ENCODE data around the gene CSHL1. TPM values are rescaled to one million over a fixed set of nuclear protein-coding genes. Genes with fewer than 3 reads are reported as not detected.
"Not testable (repeated sequence)": the region's sequence is repeated elsewhere in the genome, so short reads cannot be mapped to it uniquely, and the experiment has no call there.

CSHL1 gene
- total and polyA plus RNA-seq, 2 experiments from 2014 or later = 0.44 TPM; not detected in 1

DNA sequence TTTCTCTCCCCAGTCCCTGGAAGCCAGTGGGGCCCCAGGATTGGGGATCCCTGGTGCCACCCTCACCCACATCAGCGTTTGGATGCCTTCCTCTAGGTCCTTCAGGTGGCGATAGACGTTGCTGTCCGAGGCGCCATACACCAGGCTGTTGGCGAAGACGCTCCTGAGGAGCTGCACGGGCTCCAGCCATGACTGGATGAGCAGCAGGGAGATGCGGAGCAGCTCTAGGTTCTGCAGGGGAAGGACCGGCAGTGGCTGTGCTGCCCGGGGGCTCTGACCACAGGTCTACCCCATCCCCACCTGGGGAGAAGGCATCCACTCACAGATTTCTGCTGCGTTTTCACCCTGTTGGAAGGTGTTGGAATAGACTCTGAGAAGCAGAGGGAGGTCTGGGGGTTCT lies 30.4 kb downstream of the CSHL1 start:
- no peaks in the 10 kb centered on the region for H4K20me1 ChIP-seq (replicated peaks; ENCODE audit: insufficient read depth)
- ATAC-seq (no peak), DNase-seq (ENCODE audit: low spot score) (no peak)
- Mint-ChIP-seq H3K9me3 (no peaks in the 10 kb centered on the region; the same call in 2 of the 3 replicates), H3K4me1 (peaks cover 16% of the 10 kb centered on the region), H3K27me3 (ENCODE audit: insufficient read depth, low read depth, poor library complexity) (peaks cover 3% of the 10 kb centered on the region), H3K4me3 (peak overlapping the region; percentile 30; the same call in 1 of the 3 replicates), H3K36me3 (ENCODE audit: low read depth) (no peaks in the 10 kb centered on the region), H3K27ac (no peak overlapping the region)
- peaks cover 14% of the 10 kb centered on the region; the same call in 1 of the 2 replicates for H3K4me1 ChIP-seq (ENCODE audit: insufficient read depth)
- no peak overlapping the region for H3K27ac ChIP-seq (ENCODE audit: low read depth)
- no peaks in the 10 kb centered on the region for H3F3A ChIP-seq (replicated peaks; ENCODE audit: low read depth)
- H3K4me3 ChIP-seq = peak overlapping the region; percentile 24; the same call in 1 of the 2 replicates
- no peaks in the 10 kb centered on the region for H3K79me2 ChIP-seq (replicated peaks; ENCODE audit: insufficient read depth)
- H3K27me3 ChIP-seq (ENCODE audit: insufficient read depth) = no peaks in the 10 kb centered on the region
- no peaks in the 10 kb centered on the region for H3K36me3 ChIP-seq (ENCODE audit: insufficient read depth)
- TF ChIP-seq EZH2phosphoT487 (IDR thresholded peaks at IDR 0.05; ENCODE audit: unreplicated experiment) = no peak
- peak overlapping the region; percentile 49; the same call in 1 of the 2 replicates for H3K4me2 ChIP-seq
- peak overlapping the region; percentile 95 for H2AFZ ChIP-seq
- H3K9me2 ChIP-seq (ENCODE audit: insufficient read depth) = no peaks in the 10 kb centered on the region

DNA sequence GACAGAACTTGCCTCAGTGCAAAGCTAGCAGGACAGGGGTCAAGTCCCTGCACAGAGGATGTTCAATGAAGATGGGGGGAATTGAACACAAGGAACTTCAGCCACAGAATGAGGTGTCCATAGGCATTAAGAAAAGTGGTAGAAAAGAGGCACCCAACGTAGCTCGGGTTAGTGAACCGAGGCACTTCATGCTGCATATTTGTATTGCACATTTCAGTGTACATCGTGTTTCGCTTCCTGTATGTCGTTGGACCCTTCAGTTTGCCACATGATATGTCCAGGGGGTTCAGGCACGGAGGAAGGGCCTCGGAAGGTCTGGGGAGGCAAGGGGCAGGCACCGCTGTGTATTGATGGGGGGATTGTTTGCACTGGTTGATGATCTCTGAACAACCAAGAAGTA lies 32.6 kb downstream of the CSHL1 start:
- not testable (repeated sequence) for H3K4me3 Mint-ChIP-seq

DNA sequence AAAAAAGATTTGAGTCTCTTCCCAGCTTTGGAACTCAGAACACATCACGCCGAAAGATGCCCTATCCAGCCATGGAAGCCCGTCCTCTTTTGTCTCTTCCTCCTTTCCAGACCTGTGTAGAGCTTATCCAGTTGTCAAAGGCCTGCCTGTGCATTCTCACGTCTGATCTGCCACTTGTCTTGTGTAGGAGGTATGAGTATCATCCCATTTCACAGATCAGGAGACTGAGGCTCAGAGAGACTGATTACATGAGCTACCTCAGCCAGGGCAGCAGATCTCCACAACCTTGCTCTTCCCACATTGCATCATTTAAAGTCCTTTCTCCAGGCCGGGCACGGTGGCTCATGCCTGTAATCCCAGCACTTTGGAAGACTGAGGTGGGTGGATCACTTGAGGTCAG lies 36.4 kb downstream of the CSHL1 start:
- H2AFZ ChIP-seq; H3K27me3 ChIP-seq (ENCODE audit: insufficient read depth); ATAC-seq; H3K27me3 Mint-ChIP-seq (ENCODE audit: insufficient read depth, low read depth, poor library complexity); H3K9me3 Mint-ChIP-seq; H3K4me2 ChIP-seq; H3K4me1 Mint-ChIP-seq; H3K27ac ChIP-seq (ENCODE audit: low read depth); H3K36me3 Mint-ChIP-seq (ENCODE audit: low read depth); DNase-seq (ENCODE audit: low spot score); H3K4me1 ChIP-seq (ENCODE audit: insufficient read depth); H3K36me3 ChIP-seq (ENCODE audit: insufficient read depth); H3F3A ChIP-seq (replicated peaks; ENCODE audit: low read depth); H3K27ac Mint-ChIP-seq; H3K9me2 ChIP-seq (ENCODE audit: insufficient read depth); H3K79me2 ChIP-seq (replicated peaks; ENCODE audit: insufficient read depth); H3K4me3 ChIP-seq; H4K20me1 ChIP-seq (replicated peaks; ENCODE audit: insufficient read depth); H3K4me3 Mint-ChIP-seq: not testable (repeated sequence)

More for the DNA sequence above, 32.6 kb downstream of the CSHL1 start:
- peaks cover 14% of the 10 kb centered on the region; the same call in 1 of the 2 replicates for H3K4me1 ChIP-seq (ENCODE audit: insufficient read depth)
- H3K79me2 ChIP-seq (replicated peaks; ENCODE audit: insufficient read depth); H3F3A ChIP-seq (replicated peaks; ENCODE audit: low read depth); H4K20me1 ChIP-seq (replicated peaks; ENCODE audit: insufficient read depth); H3K27me3 ChIP-seq (ENCODE audit: insufficient read depth); H2AFZ ChIP-seq; H3K36me3 ChIP-seq (ENCODE audit: insufficient read depth); H3K27ac ChIP-seq (ENCODE audit: low read depth); DNase-seq (ENCODE audit: low spot score); H3K9me2 ChIP-seq (ENCODE audit: insufficient read depth); H3K4me3 ChIP-seq; H3K27ac Mint-ChIP-seq; ATAC-seq; H3K36me3 Mint-ChIP-seq (ENCODE audit: low read depth); H3K9me3 Mint-ChIP-seq; H3K4me2 ChIP-seq; H3K27me3 Mint-ChIP-seq (ENCODE audit: insufficient read depth, low read depth, poor library complexity): not testable (repeated sequence)
- H3K4me1 Mint-ChIP-seq = peaks cover 18% of the 10 kb centered on the region

DNA sequence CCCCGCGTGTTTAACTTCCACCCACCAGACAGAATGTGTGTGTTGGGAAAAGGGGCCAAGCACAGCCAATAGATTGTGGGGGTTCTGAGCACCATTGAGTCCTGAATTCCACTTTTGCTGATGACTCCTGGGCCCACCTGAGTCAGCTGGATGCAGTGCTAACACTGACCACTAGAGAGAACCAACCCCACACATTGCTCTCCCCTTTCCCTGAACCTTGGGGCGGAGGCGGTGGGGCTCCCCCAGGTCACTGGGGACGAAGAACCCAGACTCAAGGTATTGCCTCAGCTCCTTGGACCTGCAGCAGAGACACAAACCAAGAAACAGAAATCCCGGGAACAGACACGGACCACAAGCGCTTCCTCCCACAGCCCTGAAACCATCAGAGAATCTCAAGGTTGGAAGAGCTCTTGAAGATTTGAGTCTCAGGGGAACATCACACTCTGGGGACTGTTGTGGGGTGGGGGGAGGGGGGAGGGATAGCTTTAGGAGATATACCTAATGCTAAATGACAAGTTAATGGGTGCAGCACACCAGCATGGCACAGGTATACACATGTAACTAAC lies 36.9 kb downstream of the CSHL1 start:
- H3K4me1 Mint-ChIP-seq; H2AFZ ChIP-seq; H3K27me3 ChIP-seq (ENCODE audit: insufficient read depth); H3K27me3 Mint-ChIP-seq (ENCODE audit: insufficient read depth, low read depth, poor library complexity); H3K9me2 ChIP-seq (ENCODE audit: insufficient read depth); H3K27ac ChIP-seq (ENCODE audit: low read depth); H3K4me2 ChIP-seq; DNase-seq (ENCODE audit: low spot score); H3K4me1 ChIP-seq (ENCODE audit: insufficient read depth); H3K4me3 ChIP-seq; H3F3A ChIP-seq (replicated peaks; ENCODE audit: low read depth); H3K9me3 Mint-ChIP-seq; H3K4me3 Mint-ChIP-seq; H3K36me3 Mint-ChIP-seq (ENCODE audit: low read depth); H4K20me1 ChIP-seq (replicated peaks; ENCODE audit: insufficient read depth); H3K79me2 ChIP-seq (replicated peaks; ENCODE audit: insufficient read depth); H3K36me3 ChIP-seq (ENCODE audit: insufficient read depth): not testable (repeated sequence)
- peak; percentile 92 for ATAC-seq
- H3K27ac Mint-ChIP-seq = peak overlapping the region; percentile 66; the same call in 1 of the 2 replicates
- TF ChIP-seq, protein P1, sequence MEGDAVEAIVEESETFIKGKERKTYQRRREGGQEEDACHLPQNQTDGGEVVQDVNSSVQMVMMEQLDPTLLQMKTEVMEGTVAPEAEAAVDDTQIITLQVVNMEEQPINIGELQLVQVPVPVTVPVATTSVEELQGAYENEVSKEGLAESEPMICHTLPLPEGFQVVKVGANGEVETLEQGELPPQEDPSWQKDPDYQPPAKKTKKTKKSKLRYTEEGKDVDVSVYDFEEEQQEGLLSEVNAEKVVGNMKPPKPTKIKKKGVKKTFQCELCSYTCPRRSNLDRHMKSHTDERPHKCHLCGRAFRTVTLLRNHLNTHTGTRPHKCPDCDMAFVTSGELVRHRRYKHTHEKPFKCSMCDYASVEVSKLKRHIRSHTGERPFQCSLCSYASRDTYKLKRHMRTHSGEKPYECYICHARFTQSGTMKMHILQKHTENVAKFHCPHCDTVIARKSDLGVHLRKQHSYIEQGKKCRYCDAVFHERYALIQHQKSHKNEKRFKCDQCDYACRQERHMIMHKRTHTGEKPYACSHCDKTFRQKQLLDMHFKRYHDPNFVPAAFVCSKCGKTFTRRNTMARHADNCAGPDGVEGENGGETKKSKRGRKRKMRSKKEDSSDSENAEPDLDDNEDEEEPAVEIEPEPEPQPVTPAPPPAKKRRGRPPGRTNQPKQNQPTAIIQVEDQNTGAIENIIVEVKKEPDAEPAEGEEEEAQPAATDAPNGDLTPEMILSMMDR (conservative IDR thresholded peaks at IDR 0.05; ENCODE audit: low read depth in 2 of 2) = peak; percentile 0 to 51; a peak in 2 of 4 replicates

DNA sequence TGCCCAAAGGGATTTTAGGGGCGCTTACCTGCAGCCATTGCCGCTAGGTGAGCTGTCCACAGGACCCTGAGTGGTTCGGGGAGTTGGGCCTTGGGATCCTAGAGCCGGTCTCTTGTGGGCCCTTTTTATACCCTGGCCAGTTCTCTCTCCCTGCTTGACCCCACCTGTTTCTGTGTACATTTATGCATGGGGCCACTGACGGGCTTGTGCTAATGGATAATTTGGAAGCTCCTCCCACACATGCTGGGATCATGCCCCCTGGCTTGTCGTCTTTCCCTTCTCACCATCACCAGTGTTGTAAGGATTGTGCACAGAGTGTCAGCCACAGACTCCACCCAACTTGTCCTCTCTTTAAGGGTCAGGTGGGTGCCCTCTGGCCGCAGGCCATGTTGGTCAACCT lies 37.5 kb downstream of the CSHL1 start, which contains the start of gene CSH2:
TSS of gene CSH2 (minus strand) at position 101 of the 400 bp plus-strand sequence. CDS start at position 38, 63 bp downstream.
- H3K36me3 Mint-ChIP-seq (ENCODE audit: low read depth); H3K79me2 ChIP-seq (replicated peaks; ENCODE audit: insufficient read depth); H3F3A ChIP-seq (replicated peaks; ENCODE audit: low read depth); H3K4me2 ChIP-seq; H3K36me3 ChIP-seq (ENCODE audit: insufficient read depth); H3K27ac ChIP-seq (ENCODE audit: low read depth); H3K4me1 Mint-ChIP-seq; H3K4me3 Mint-ChIP-seq; H3K27me3 ChIP-seq (ENCODE audit: insufficient read depth); H3K9me3 Mint-ChIP-seq; DNase-seq (ENCODE audit: low spot score); H3K4me1 ChIP-seq (ENCODE audit: insufficient read depth); H3K9me2 ChIP-seq (ENCODE audit: insufficient read depth); H2AFZ ChIP-seq; H3K4me3 ChIP-seq; H3K27me3 Mint-ChIP-seq (ENCODE audit: insufficient read depth, low read depth, poor library complexity); ATAC-seq; H4K20me1 ChIP-seq (replicated peaks; ENCODE audit: insufficient read depth): not testable (repeated sequence)
- peak within 1 kb of the TSS; percentile 66; the same call in 1 of the 2 replicates for H3K27ac Mint-ChIP-seq
